ENCODE results near the gene CDH24.

DNA sequence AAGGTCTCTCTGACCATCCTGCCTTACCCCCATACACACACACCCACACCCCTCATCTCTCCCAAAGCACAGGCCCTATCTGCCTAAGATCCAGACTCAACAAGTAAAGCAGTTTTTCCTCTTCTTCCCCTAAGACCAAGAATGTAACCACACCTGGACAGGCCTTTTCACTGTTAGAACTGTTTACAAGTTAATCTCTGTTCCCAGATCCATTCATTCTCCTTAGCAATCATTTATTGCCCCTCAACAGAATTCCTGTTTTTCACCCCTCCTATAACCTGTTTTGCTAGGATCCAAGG is 49.4 kb upstream of the CDH24 start:
- TF ChIP-seq, protein P1, sequence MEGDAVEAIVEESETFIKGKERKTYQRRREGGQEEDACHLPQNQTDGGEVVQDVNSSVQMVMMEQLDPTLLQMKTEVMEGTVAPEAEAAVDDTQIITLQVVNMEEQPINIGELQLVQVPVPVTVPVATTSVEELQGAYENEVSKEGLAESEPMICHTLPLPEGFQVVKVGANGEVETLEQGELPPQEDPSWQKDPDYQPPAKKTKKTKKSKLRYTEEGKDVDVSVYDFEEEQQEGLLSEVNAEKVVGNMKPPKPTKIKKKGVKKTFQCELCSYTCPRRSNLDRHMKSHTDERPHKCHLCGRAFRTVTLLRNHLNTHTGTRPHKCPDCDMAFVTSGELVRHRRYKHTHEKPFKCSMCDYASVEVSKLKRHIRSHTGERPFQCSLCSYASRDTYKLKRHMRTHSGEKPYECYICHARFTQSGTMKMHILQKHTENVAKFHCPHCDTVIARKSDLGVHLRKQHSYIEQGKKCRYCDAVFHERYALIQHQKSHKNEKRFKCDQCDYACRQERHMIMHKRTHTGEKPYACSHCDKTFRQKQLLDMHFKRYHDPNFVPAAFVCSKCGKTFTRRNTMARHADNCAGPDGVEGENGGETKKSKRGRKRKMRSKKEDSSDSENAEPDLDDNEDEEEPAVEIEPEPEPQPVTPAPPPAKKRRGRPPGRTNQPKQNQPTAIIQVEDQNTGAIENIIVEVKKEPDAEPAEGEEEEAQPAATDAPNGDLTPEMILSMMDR (IDR thresholded peaks at IDR 0.05; ENCODE audit: low read length), result no peak
- TF ChIP-seq EZH2 (optimal IDR thresholded peaks at IDR 0.05; ENCODE audit: low read depth, low read length), result no peak
